Coronary artery (tissue), 2 donors: ENCODE data around the gene ZNF469.
A peak's percentile ranks its signal among the peaks of the same experiment; 100 is the strongest.

ENCODE experiments used
- DNase-seq: peaks from one replicate; pipeline ENCODE4 v3.0.0-alpha.2; 2017; ENCODE audit warnings: low spot score
- H3K27ac ChIP-seq, 2 donors: fragments of 200-600 bp; sonication (generic); one replicate each; pipeline ENCODE4 v1.5.1; 2016 to 2019
- H3K4me3 ChIP-seq: fragments of 200-600 bp; sonication (generic); 2 replicates; pipeline ENCODE4 v1.5.1; 2016; ENCODE audit warnings: mild to moderate bottlenecking, moderate library complexity
- CTCF ChIP-seq: fragments of 200-600 bp; sonication (generic); IDR thresholded peaks from one replicate; pipeline ENCODE4 v1.5.1; 2019; ENCODE audit warnings: antibody characterized with exemption

ZNF469 gene

GRCh38 chr16:88430185-88430523 is 47.4 kb downstream of the ZNF469 start:
- peak overlapping the region; percentile 65 for H3K4me3 ChIP-seq
- DNase-seq = no peak
- no peak for TF ChIP-seq CTCF
- H3K27ac ChIP-seq = peak overlapping the region in 1 of 2 donors; percentile 35

- peak overlapping the region; percentile 65 for H3K4me3 ChIP-seq
- TF ChIP-seq CTCF = no peak
- no peak for DNase-seq
- peak overlapping the region in 1 of 2 donors; percentile 35 for H3K27ac ChIP-seq
Measured at GRCh38 chr16:88430524-88431446, 48.0 kb downstream of the ZNF469 start.

- H3K27ac ChIP-seq = no peak overlapping the region
- no peak for TF ChIP-seq CTCF
- H3K4me3 ChIP-seq = peak overlapping the region; percentile 65
- DNase-seq = no peak
Measured at GRCh38 chr16:88431651-88432050, 48.9 kb downstream of the ZNF469 start.

GRCh38 chr16:88432174-88432573 is 49.4 kb downstream of the ZNF469 start:
- no peak for TF ChIP-seq CTCF
- Histone ChIP-seq H3K4me3 (no peak overlapping the region), H3K27ac (no peak overlapping the region)
- no peak for DNase-seq
